CD1c-positive myeloid dendritic cell (primary cell): ENCODE data around the gene ROBO3.

Experiments
- DNase-seq: peaks from one replicate; pipeline ENCODE4 v3.0.0-alpha.2; 2016; ENCODE audit errors: extremely low spot score

ROBO3 gene

DNA sequence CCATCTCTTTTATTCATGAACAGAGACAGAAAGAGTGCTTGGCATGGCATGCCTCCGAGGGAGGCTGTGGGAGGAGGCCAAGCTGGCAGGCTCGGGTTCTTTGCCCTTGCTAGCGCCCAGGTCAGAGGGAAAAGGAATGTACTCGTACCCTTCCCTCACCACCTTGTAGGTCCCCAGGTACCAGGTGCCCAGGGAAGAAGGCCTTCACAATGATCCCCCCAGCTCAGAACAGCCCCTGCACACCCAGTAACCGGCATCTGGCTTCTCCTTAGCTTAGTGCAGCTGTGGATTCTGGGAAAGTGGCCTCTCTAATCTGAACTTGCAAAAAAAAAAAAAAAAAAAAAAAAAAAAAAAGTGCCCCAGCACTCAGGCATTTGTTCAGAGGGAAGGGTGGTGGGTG, 55.1 kb downstream of the ROBO3 start:
- DNase-seq: no peak

GRCh38 chr11:124920870-124921609, 55.8 kb downstream of the ROBO3 start:
- DNase-seq: peak; percentile 75

- DNase-seq: no peak
These were observed 57.6 kb downstream of the ROBO3 start for GRCh38 chr11:124922831-124923230.

DNA sequence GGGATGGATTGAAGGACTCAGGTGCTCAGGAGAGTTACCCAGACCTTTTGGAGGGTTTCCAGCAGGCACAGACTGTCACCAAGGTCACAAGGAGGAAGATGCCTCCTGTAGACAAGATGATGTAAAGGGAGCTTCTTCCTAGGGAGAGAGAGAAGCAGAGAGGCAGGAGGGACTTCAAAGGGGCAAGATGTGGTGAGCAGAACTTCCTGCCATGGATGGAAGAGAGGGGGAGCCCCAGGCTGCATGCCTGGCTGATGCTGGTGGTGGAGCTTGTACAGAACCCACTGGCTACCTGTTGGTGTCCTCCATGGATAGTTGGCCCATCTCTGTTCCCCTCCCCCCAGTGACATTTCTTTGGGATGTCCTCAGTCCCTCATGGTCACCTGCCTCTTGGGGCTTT, 58.1 kb downstream of the ROBO3 start:
- DNase-seq: no peak

- no peak for DNase-seq
These were observed 63.9 kb downstream of the ROBO3 start for GRCh38 chr11:124928942-124929665.

- no peak for DNase-seq
These were observed 65.6 kb downstream of the ROBO3 start for GRCh38 chr11:124930799-124931198.
